Smooth muscle cell (in vitro differentiated cells): ENCODE measurements around the gene TCF25. TPM values are rescaled to one million over a fixed set of nuclear protein-coding genes. Genes with fewer than 3 reads are reported as not detected.

Experiments
- DNase-seq: peaks from one replicate; lab custom pipeline; 2025; ENCODE audit not compliant: unreplicated experiment; lab: John Stamatoyannopoulos, UW
- H2AFZ ChIP-seq: fragments of 200-600 bp; sonication (generic); 2 replicates; pipeline ENCODE4 v1.6.0; 2016; ENCODE audit warnings: antibody characterized with exemption, low read depth, mild to moderate bottlenecking
- H3F3A ChIP-seq: fragments of 200-600 bp; sonication (generic); 2 replicates; pipeline ENCODE4 v1.6.0; 2017; ENCODE audit warnings: antibody characterized with exemption, low read depth
- H3K27ac ChIP-seq: fragments of 200-600 bp; sonication (generic); 2 replicates; pipeline ENCODE4 v1.5.1; 2016; ENCODE audit warnings: low read depth, mild to moderate bottlenecking
- H3K27me3 ChIP-seq: fragments of 200-600 bp; sonication (generic); 2 replicates; pipeline ENCODE4 v1.6.1; 2016; ENCODE audit warnings: low read depth, mild to moderate bottlenecking
- H3K36me3 ChIP-seq: fragments of 200-600 bp; sonication (generic); 2 replicates; pipeline ENCODE4 v1.5.1; 2016; ENCODE audit warnings: low read depth
- H3K4me1 ChIP-seq: fragments of 200-600 bp; sonication (generic); 2 replicates; pipeline ENCODE4 v1.5.1; 2016; ENCODE audit warnings: low read depth
- H3K4me2 ChIP-seq: fragments of 200-600 bp; sonication (generic); 2 replicates; pipeline ENCODE4 v1.6.0; 2016; ENCODE audit warnings: mild to moderate bottlenecking
- H3K4me3 ChIP-seq: fragments of 200-600 bp; sonication (generic); 2 replicates; pipeline ENCODE4 v1.5.1; 2016; ENCODE audit warnings: mild to moderate bottlenecking
- H3K79me2 ChIP-seq: fragments of 200-600 bp; sonication (generic); 2 replicates; pipeline ENCODE4 v1.6.0; 2016; ENCODE audit warnings: low read depth, mild to moderate bottlenecking
- H3K9ac ChIP-seq: fragments of 200-600 bp; sonication (generic); 2 replicates; pipeline ENCODE4 v1.6.0; 2016; ENCODE audit warnings: low read depth
- H3K9me3 ChIP-seq: fragments of 200-600 bp; sonication (generic); replicated peaks from 2 replicates; pipeline ENCODE4 v1.5.1; 2016; ENCODE audit warnings: low read depth
- H4K20me1 ChIP-seq: fragments of 200-600 bp; sonication (generic); 2 replicates; pipeline ENCODE4 v1.6.0; 2016; ENCODE audit warnings: low read depth
- CTCF ChIP-seq: fragments of 200-600 bp; sonication (generic); IDR thresholded peaks from 2 replicates; pipeline ENCODE4 v1.5.1; 2017; ENCODE audit warnings: borderline replicate concordance, mild to moderate bottlenecking, antibody characterized with exemption; ENCODE audit not compliant: insufficient read depth, poor library complexity, severe bottlenecking
- WGBS: methylation state at CpG from one replicate; pipeline ENCODE4 v1.1.7; 2016; ENCODE audit warnings: low lambda C conversion rate; 5-methylcytosine and 5-hydroxymethylcytosine counted together
- polyA plus RNA-seq: library from polyadenylated mRNA; unstranded; fragments of >200 nt; fragmentation: Nextera tagmentation; extraction: Ambion mirVana; gene quantifications from 2 replicates; pipeline ENCODE4 v1.2.1, GENCODE V29; 2016
- total RNA-seq: library from RNA; depleted of rRNA; stranded (reverse); fragments of >200 nt; gene quantifications from 2 replicates; pipeline ENCODE4 v1.2.3, GENCODE V29; 2014

TCF25 gene
- total and polyA plus RNA-seq, 2 experiments from 2014 or later: 99.8 to 174 TPM

- no peak for TF ChIP-seq CTCF
- H3K36me3 ChIP-seq: no peaks in the 10 kb centered on the region
- peaks cover 34% of the 10 kb centered on the region for H3K79me2 ChIP-seq
- no peak for DNase-seq
- no peak overlapping the region for H3K27ac ChIP-seq
- no peaks in the 10 kb centered on the region for H3K9me3 ChIP-seq
- no peaks in the 10 kb centered on the region for H3K4me1 ChIP-seq
- H3K9ac ChIP-seq: no peak overlapping the region
- no peak overlapping the region for H2AFZ ChIP-seq
- H3K4me2 ChIP-seq: no peak overlapping the region
- no peaks in the 10 kb centered on the region for H3K27me3 ChIP-seq
- over 99% methylated on average over 6 of the region's 6 CpGs for WGBS
- peaks cover 60% of the 10 kb centered on the region for H4K20me1 ChIP-seq
- H3F3A ChIP-seq: no peaks in the 10 kb centered on the region
- H3K4me3 ChIP-seq: no peak overlapping the region
Observed at GRCh38 chr16:89952551-89952950, 79.2 kb downstream of the TCF25 start.

- no peak for TF ChIP-seq CTCF
- no peak overlapping the region for H3K9ac ChIP-seq
- 98% methylated on average over 11 of the region's 11 CpGs for WGBS
Observed at GRCh38 chr16:89953671-89954406, 80.4 kb downstream of the TCF25 start.

GRCh38 chr16:89954462-89954861 is 81.1 kb downstream of the TCF25 start:
- Histone ChIP-seq H3F3A (no peaks in the 10 kb centered on the region), H2AFZ (no peak overlapping the region), H3K9me3 (no peaks in the 10 kb centered on the region), H3K27me3 (no peaks in the 10 kb centered on the region), H3K4me2 (no peak overlapping the region), H3K27ac (no peak overlapping the region), H3K36me3 (no peaks in the 10 kb centered on the region), H3K9ac (no peak overlapping the region), H4K20me1 (peaks cover 57% of the 10 kb centered on the region), H3K4me1 (no peaks in the 10 kb centered on the region), H3K4me3 (no peak overlapping the region), H3K79me2 (peaks cover 29% of the 10 kb centered on the region)
- 94% methylated on average over 15 of the region's 15 CpGs for WGBS
- DNase-seq: no peak
- TF ChIP-seq CTCF: no peak

More at GRCh38 chr16:89953671-89954406, 80.4 kb downstream of the TCF25 start:
- H3K4me1 ChIP-seq: no peaks in the 10 kb centered on the region
- H3K27me3 ChIP-seq: no peaks in the 10 kb centered on the region
- no peaks in the 10 kb centered on the region for H3F3A ChIP-seq
- peaks cover 60% of the 10 kb centered on the region for H4K20me1 ChIP-seq
- no peak overlapping the region for H3K27ac ChIP-seq
- H2AFZ ChIP-seq: no peak overlapping the region
- H3K4me3 ChIP-seq: no peak overlapping the region
- no peak for DNase-seq
- no peak overlapping the region for H3K4me2 ChIP-seq
- H3K79me2 ChIP-seq: peaks cover 34% of the 10 kb centered on the region
- no peaks in the 10 kb centered on the region for H3K9me3 ChIP-seq
- H3K36me3 ChIP-seq: no peaks in the 10 kb centered on the region
